GM23338 (cell line): ENCODE measurements around the gene TCFL5. TPM values are rescaled to one million over a fixed set of nuclear protein-coding genes. Genes with fewer than 3 reads are reported as not detected.

Experiments
- CREB1 ChIP-seq: fragments of 250-450 bp; sonication (Bioruptor Pico); IDR thresholded peaks from 2 replicates; pipeline ENCODE4 v1.5.0; 2020; ENCODE audit warnings: low read depth, mild to moderate bottlenecking, moderate library complexity
- CTCF ChIP-seq, 2 experiments: fragments of 200-600 bp in 1 of 2; sonication (generic) in 1 of 2; conservative IDR thresholded peaks; 2 replicates each; pipeline versions ENCODE4 v1.5.1 to v1.6.1; 2016 to 2017; ENCODE audit warnings: antibody characterized with exemption in 2 of 2, low read depth in 2 of 2, mild to moderate bottlenecking in 2 of 2, moderate library complexity in 1 of 2
- EZH2 ChIP-seq: fragments of 200-600 bp; sonication (generic); IDR thresholded peaks from one replicate; pipeline ENCODE4 v1.8.0; 2017; ENCODE audit warnings: antibody characterized with exemption, mild to moderate bottlenecking, low read depth; ENCODE audit not compliant: unreplicated experiment
- REST ChIP-seq: IDR thresholded peaks from one replicate; pipeline ENCODE4 v1.6.1; 2018; ENCODE audit warnings: antibody characterized with exemption; ENCODE audit not compliant: unreplicated experiment
- ZNF331 ChIP-seq: fragments of 250-450 bp; sonication (Bioruptor Pico); IDR thresholded peaks from 2 replicates; pipeline ENCODE4 v1.5.0; 2020; ENCODE audit warnings: low read depth, mild to moderate bottlenecking, moderate library complexity
- ZNF462 ChIP-seq: fragments of 250-450 bp; sonication (Bioruptor Pico); IDR thresholded peaks from 2 replicates; pipeline ENCODE4 v1.5.0; 2020; ENCODE audit warnings: mild to moderate bottlenecking, moderate library complexity
- polyA plus RNA-seq: library from polyadenylated mRNA; unstranded; fragments of >200 nt; fragmentation: Nextera tagmentation; extraction: Ambion mirVana; gene quantifications from 2 replicates; pipeline ENCODE4 v1.2.1, GENCODE V29; 2016
- total RNA-seq: library from RNA; depleted of rRNA; stranded (reverse); fragments of >200 nt; shearing (Covaris generic); gene quantifications from 2 replicates; pipeline ENCODE4 v1.2.3, GENCODE V29; 2014

Gene TCFL5
- total and polyA plus RNA-seq, 2 experiments from 2014 or later: 5.8 to 19.3 TPM

- no peak for TF ChIP-seq ZNF462 (CRISPR knock-in tag)
- TF ChIP-seq CTCF (conservative IDR thresholded peaks at IDR 0.05; ENCODE audit: low read depth in 2 of 2): no peak
- no peak for TF ChIP-seq ZNF331 (CRISPR knock-in tag)
- TF ChIP-seq CREB1: no peak
- TF ChIP-seq REST: no peak
- no peak for TF ChIP-seq EZH2
These were observed 28.7 kb downstream of the TCFL5 start (continued) for GRCh38 chr20:62832951-62833391.
